Astrocyte (in vitro differentiated cells and primary cell): ENCODE results near the gene HDDC2. TPM values are rescaled to one million over a fixed set of nuclear protein-coding genes. Genes with fewer than 3 reads are reported as not detected.

Experiments used
- DNase-seq: peaks from one replicate; pipeline ENCODE4 v3.0.0-alpha.2; 2010; ENCODE audit warnings: low read depth
- FAIRE-seq: peaks from 2 replicates; lab custom pipeline; 2011; peaks lifted over from hg19 to GRCh38; lab: Jason Lieb, UNC
- H2AFZ ChIP-seq: 2 replicates; pipeline ENCODE4 v1.6.0; 2012; ENCODE audit warnings: low read depth, low read length, inconsistent platforms
- H3K27ac ChIP-seq: 2 replicates; pipeline ENCODE4 v1.5.1; 2011; ENCODE audit warnings: low read depth, low read length, inconsistent platforms
- H3K27me3 ChIP-seq: 2 replicates; pipeline ENCODE4 v1.6.0; 2011; ENCODE audit warnings: low read length, inconsistent platforms; ENCODE audit not compliant: insufficient read depth
- H3K36me3 ChIP-seq: 2 replicates; pipeline ENCODE4 v1.5.1; 2011; ENCODE audit warnings: low read length, inconsistent platforms; ENCODE audit not compliant: insufficient read depth
- H3K4me1 ChIP-seq: 2 replicates; pipeline ENCODE4 v1.5.1; 2011; ENCODE audit warnings: low read length, inconsistent platforms; ENCODE audit not compliant: insufficient read depth
- H3K4me2 ChIP-seq: 2 replicates; pipeline ENCODE4 v1.6.0; 2012; ENCODE audit warnings: low read length, inconsistent platforms
- H3K4me3 ChIP-seq: 2 replicates; pipeline ENCODE4 v1.5.1; 2011; ENCODE audit warnings: low read depth, mild to moderate bottlenecking, low read length, inconsistent platforms; ENCODE audit not compliant: insufficient read depth
- H3K79me2 ChIP-seq: 2 replicates; pipeline ENCODE4 v1.6.0; 2012; ENCODE audit warnings: mild to moderate bottlenecking, low read length, inconsistent platforms; ENCODE audit not compliant: insufficient read depth
- H3K9ac ChIP-seq: 2 replicates; pipeline ENCODE4 v1.6.0; 2012; ENCODE audit warnings: mild to moderate bottlenecking, low read length, inconsistent platforms
- H3K9me3 ChIP-seq: 2 replicates; pipeline ENCODE4 v1.5.1; 2012; ENCODE audit warnings: low read depth, mild to moderate bottlenecking, low read length, inconsistent platforms; ENCODE audit not compliant: insufficient read depth
- H4K20me1 ChIP-seq: 2 replicates; pipeline ENCODE4 v1.6.0; 2012; ENCODE audit warnings: low read length, inconsistent platforms; ENCODE audit not compliant: insufficient read depth
- H3K27ac Mint-ChIP-seq: one replicate; pipeline ENCODE4 v1.8.0; 2021; ENCODE audit warnings: mild to moderate bottlenecking, mixed read lengths; ENCODE audit not compliant: unreplicated experiment
- H3K27me3 Mint-ChIP-seq: one replicate; pipeline ENCODE4 v1.8.0; 2021; ENCODE audit warnings: low read depth, mixed read lengths; ENCODE audit not compliant: unreplicated experiment
- H3K36me3 Mint-ChIP-seq: one replicate; pipeline ENCODE4 v1.8.0; 2021; ENCODE audit warnings: low read depth, mixed read lengths; ENCODE audit not compliant: unreplicated experiment
- H3K4me1 Mint-ChIP-seq: one replicate; pipeline ENCODE4 v1.8.0; 2021; ENCODE audit warnings: low read depth, mixed read lengths; ENCODE audit not compliant: unreplicated experiment
- H3K4me3 Mint-ChIP-seq: one replicate; pipeline ENCODE4 v1.8.0; 2021; ENCODE audit warnings: mild to moderate bottlenecking, moderate library complexity, mixed read lengths; ENCODE audit not compliant: unreplicated experiment
- H3K9me3 Mint-ChIP-seq: one replicate; pipeline ENCODE4 v1.8.0; 2021; ENCODE audit warnings: mild to moderate bottlenecking, mixed read lengths; ENCODE audit not compliant: unreplicated experiment
- EZH2 ChIP-seq: IDR thresholded peaks from 2 replicates; pipeline ENCODE4 v1.6.1; 2012; ENCODE audit warnings: mild to moderate bottlenecking, low read length, inconsistent platforms; ENCODE audit not compliant: insufficient read depth
- total RNA-seq: library from RNA; stranded (reverse); gene quantifications from 2 replicates; pipeline ENCODE4 v1.2.1, GENCODE V29; 2021
- TF ChIP-seq, protein P1 (sequence below): IDR thresholded peaks from 2 replicates; pipeline ENCODE4 v1.5.1; 2011; ENCODE audit warnings: low read depth, mild to moderate bottlenecking, inconsistent platforms, low read length, moderate library complexity; ENCODE audit not compliant: insufficient read depth

The HDDC2 gene
- total RNA-seq, 1 donor from 2014 or later: 53.5 TPM

DNA sequence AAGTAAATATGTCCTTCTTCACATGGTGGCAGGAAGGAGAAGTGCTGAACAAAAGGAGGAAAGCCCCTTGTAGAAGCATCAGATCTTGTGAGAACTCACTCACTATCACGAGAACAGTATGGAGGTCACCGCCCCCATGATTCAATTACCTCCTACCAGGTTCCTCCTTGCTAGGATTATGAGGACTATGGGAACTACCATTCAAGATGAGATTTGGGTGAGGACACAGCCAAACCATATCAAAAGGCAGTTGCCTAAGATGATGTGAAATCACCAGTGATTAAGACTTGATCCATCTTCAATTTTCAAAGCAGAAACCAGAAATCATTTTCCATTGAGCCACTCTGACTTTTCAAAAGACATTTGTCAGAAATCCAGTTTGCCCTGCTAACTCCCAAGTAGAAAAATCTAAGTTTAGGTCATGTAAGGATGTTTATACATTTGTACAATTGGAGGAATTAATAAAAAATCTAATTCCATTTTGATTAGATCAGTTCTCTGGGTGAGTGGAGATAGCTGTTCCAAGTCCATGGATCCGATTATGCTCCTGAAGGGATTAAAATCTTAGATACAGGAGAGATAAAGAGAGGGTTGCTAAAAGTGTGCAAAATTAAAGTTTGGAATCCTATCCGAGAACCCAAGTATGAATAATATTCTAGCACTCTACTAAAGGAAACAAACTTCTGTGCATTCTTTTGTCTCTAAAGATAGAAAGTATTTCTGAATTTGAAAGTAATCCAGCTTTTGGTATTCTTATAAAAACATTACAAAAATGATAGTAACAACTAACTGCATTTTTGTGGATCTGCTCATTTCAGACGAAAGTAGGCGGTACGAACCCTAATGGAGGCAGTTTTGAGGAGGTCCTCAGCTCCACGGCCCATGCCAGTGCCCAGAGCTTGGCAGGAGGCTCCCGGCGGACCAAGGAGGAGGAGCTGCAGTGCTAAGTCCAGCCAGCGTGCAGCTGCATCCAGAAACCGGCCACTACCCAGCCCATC, 39.5 kb downstream of the HDDC2 start:
- Mint-ChIP-seq H3K27ac (no peak overlapping the region), H3K27me3 (no peaks in the 10 kb centered on the region), H3K9me3 (no peaks in the 10 kb centered on the region), H3K36me3 (peaks cover 7% of the 10 kb centered on the region), H3K4me1 (peaks cover 12% of the 10 kb centered on the region), H3K4me3 (no peak overlapping the region)
- Histone ChIP-seq H3K36me3 (no peaks in the 10 kb centered on the region), H3K9ac (peak overlapping the region; percentile 27), H4K20me1 (no peaks in the 10 kb centered on the region), H3K4me1 (peaks cover 9% of the 10 kb centered on the region), H3K4me2 (peak overlapping the region; percentile 68), H3K27me3 (no peaks in the 10 kb centered on the region), H3K79me2 (no peaks in the 10 kb centered on the region), H3K27ac (peak overlapping the region; percentile 66), H3K9me3 (no peaks in the 10 kb centered on the region), H3K4me3 (no peak overlapping the region), H2AFZ (peak overlapping the region; percentile 50)
- peak; percentile 43 for FAIRE-seq
- TF ChIP-seq EZH2: no peak
- TF ChIP-seq, protein P1, sequence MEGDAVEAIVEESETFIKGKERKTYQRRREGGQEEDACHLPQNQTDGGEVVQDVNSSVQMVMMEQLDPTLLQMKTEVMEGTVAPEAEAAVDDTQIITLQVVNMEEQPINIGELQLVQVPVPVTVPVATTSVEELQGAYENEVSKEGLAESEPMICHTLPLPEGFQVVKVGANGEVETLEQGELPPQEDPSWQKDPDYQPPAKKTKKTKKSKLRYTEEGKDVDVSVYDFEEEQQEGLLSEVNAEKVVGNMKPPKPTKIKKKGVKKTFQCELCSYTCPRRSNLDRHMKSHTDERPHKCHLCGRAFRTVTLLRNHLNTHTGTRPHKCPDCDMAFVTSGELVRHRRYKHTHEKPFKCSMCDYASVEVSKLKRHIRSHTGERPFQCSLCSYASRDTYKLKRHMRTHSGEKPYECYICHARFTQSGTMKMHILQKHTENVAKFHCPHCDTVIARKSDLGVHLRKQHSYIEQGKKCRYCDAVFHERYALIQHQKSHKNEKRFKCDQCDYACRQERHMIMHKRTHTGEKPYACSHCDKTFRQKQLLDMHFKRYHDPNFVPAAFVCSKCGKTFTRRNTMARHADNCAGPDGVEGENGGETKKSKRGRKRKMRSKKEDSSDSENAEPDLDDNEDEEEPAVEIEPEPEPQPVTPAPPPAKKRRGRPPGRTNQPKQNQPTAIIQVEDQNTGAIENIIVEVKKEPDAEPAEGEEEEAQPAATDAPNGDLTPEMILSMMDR: no peak
- peak; percentile 79 for DNase-seq

DNA sequence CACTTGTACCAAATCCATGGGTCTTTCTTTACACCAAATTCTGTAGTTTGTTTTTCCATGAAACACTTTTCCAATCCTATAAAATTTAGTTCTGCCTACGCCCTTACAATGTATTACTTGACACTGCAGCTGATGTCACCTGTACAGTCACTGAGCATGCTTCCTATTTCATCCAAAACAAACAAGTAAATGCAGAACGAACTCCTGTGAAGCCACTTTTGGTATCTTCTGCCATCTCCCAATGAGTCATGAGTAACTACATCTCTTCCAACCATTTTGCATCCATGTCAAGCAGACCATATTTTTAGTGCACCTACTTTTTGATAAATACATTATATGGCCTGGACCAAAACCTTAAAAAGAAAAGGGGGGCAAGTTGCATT, 42.4 kb downstream of the HDDC2 start:
- Histone ChIP-seq H3K4me3 (no peak overlapping the region), H3K9ac (no peak overlapping the region), H3K4me2 (peak overlapping the region; percentile 7), H4K20me1 (no peaks in the 10 kb centered on the region), H3K9me3 (no peaks in the 10 kb centered on the region), H3K36me3 (no peaks in the 10 kb centered on the region), H3K79me2 (no peaks in the 10 kb centered on the region), H2AFZ (no peak overlapping the region), H3K27ac (no peak overlapping the region), H3K27me3 (no peaks in the 10 kb centered on the region), H3K4me1 (peaks cover 13% of the 10 kb centered on the region)
- TF ChIP-seq EZH2: no peak
- TF ChIP-seq, protein P1: no peak
- H3K4me1 Mint-ChIP-seq: peaks cover 12% of the 10 kb centered on the region
- no peaks in the 10 kb centered on the region for H3K27me3 Mint-ChIP-seq
- H3K4me3 Mint-ChIP-seq: no peak overlapping the region
- H3K36me3 Mint-ChIP-seq: peaks cover 5% of the 10 kb centered on the region
- DNase-seq: peak; percentile 36
- FAIRE-seq: peak; percentile 41
- H3K9me3 Mint-ChIP-seq: no peaks in the 10 kb centered on the region
- H3K27ac Mint-ChIP-seq: no peak overlapping the region
